HG03064 (cell line): ENCODE results near the gene NPM1.

Experiments used
- ATAC-seq: cut with Tn5 transposase; IDR thresholded peaks from one replicate; pipeline ENCODE4 v1.9.1; 2021; ENCODE audit warnings: low read depth; ENCODE audit not compliant: unreplicated experiment

NPM1 gene

GRCh38 chr5:171426680-171427079 lies 39.0 kb downstream of the NPM1 start:
- ATAC-seq: no peak

GRCh38 chr5:171427318-171428167 lies 39.9 kb downstream of the NPM1 start:
- ATAC-seq: no peak

GRCh38 chr5:171428168-171428696 lies 40.6 kb downstream of the NPM1 start:
- no peak for ATAC-seq

- no peak for ATAC-seq
These were observed 41.3 kb downstream of the NPM1 start for GRCh38 chr5:171428809-171429542.

GRCh38 chr5:171429543-171429910 lies 41.9 kb downstream of the NPM1 start:
- ATAC-seq: no peak

- no peak for ATAC-seq
These were observed 43.7 kb downstream of the NPM1 start for GRCh38 chr5:171431251-171431777.

GRCh38 chr5:171432076-171432475 lies 44.4 kb downstream of the NPM1 start:
- ATAC-seq: no peak

GRCh38 chr5:171432583-171433351 lies 45.1 kb downstream of the NPM1 start:
- no peak for ATAC-seq

- no peak for ATAC-seq
These were observed 45.7 kb downstream of the NPM1 start for GRCh38 chr5:171433352-171433698.

GRCh38 chr5:171433982-171434676 lies 46.5 kb downstream of the NPM1 start:
- no peak for ATAC-seq

GRCh38 chr5:171434874-171435273 lies 47.2 kb downstream of the NPM1 start:
- no peak for ATAC-seq

GRCh38 chr5:171435908-171436307 lies 48.3 kb downstream of the NPM1 start:
- no peak for ATAC-seq

- ATAC-seq: no peak
These were observed 49.2 kb downstream of the NPM1 start for GRCh38 chr5:171436804-171437285.

- ATAC-seq: no peak
These were observed 49.7 kb downstream of the NPM1 start for GRCh38 chr5:171437286-171437821.

GRCh38 chr5:171438738-171439137 lies 51.1 kb downstream of the NPM1 start:
- ATAC-seq: no peak

- no peak for ATAC-seq
These were observed 53.7 kb downstream of the NPM1 start for GRCh38 chr5:171441246-171441791.

- ATAC-seq: no peak
These were observed 54.8 kb downstream of the NPM1 start for GRCh38 chr5:171442287-171443042.

GRCh38 chr5:171444582-171444981 lies 56.9 kb downstream of the NPM1 start:
- no peak for ATAC-seq
